Neural crest cell (in vitro differentiated cells): ENCODE results near the gene GET3. TPM values are rescaled to one million over a fixed set of nuclear protein-coding genes. Genes with fewer than 3 reads are reported as not detected.
A peak's percentile ranks its signal among the peaks of the same experiment; 100 is the strongest.
"Not testable (repeated sequence)": the region's sequence is repeated elsewhere in the genome, so short reads cannot be mapped to it uniquely, and the experiment has no call there.

Experiments
- DNase-seq: peaks from one replicate; pipeline ENCODE4 v3.0.0; 2021; ENCODE audit warnings: low read depth, mixed read lengths, low spot score
- H3K27ac Mint-ChIP-seq: one replicate; pipeline ENCODE4 v1.8.0; 2021; ENCODE audit warnings: mild to moderate bottlenecking, mixed read lengths; ENCODE audit not compliant: unreplicated experiment
- H3K27me3 Mint-ChIP-seq: 2 replicates; pipeline ENCODE4 v1.8.0; 2021; ENCODE audit warnings: low read depth, mild to moderate bottlenecking, mixed read lengths
- H3K36me3 Mint-ChIP-seq: 2 replicates; pipeline ENCODE4 v1.8.0; 2021; ENCODE audit warnings: low read depth, mild to moderate bottlenecking, mixed read lengths
- H3K4me1 Mint-ChIP-seq: 2 replicates; pipeline ENCODE4 v1.8.0; 2021; ENCODE audit warnings: mixed read lengths
- H3K4me3 Mint-ChIP-seq: one replicate; pipeline ENCODE4 v1.8.0; 2021; ENCODE audit warnings: mild to moderate bottlenecking, mixed read lengths
- H3K9me3 Mint-ChIP-seq: 2 replicates; pipeline ENCODE4 v1.8.0; 2021; ENCODE audit warnings: mixed read lengths
- CTCF ChIP-seq: fragments of 200-600 bp; sonication (generic); conservative IDR thresholded peaks from 2 replicates; pipeline ENCODE4 v1.5.0; 2021; ENCODE audit warnings: antibody characterized with exemption, mild to moderate bottlenecking
- total RNA-seq: library from RNA; stranded (reverse); gene quantifications from 2 replicates; pipeline ENCODE4 v1.2.1, GENCODE V29; 2021

GET3 gene
- total RNA-seq, 1 donor from 2014 or later: 72.5 TPM

GRCh38 chr19:12793290-12794195, 56.2 kb downstream of the GET3 start:
- no peak for TF ChIP-seq CTCF
- peak overlapping the region; percentile 94 for H3K4me3 Mint-ChIP-seq
- DNase-seq: peak; percentile 81
- H3K4me1 Mint-ChIP-seq: peaks cover 44% of the 10 kb centered on the region
- H3K27ac Mint-ChIP-seq: no peak overlapping the region
- H3K9me3 Mint-ChIP-seq: no peaks in the 10 kb centered on the region
- H3K36me3 Mint-ChIP-seq: no peaks in the 10 kb centered on the region
- H3K27me3 Mint-ChIP-seq: peaks cover 18% of the 10 kb centered on the region

- no peak overlapping the region for H3K27ac Mint-ChIP-seq
- peaks cover 18% of the 10 kb centered on the region for H3K27me3 Mint-ChIP-seq
- H3K9me3 Mint-ChIP-seq: no peaks in the 10 kb centered on the region
- no peaks in the 10 kb centered on the region for H3K36me3 Mint-ChIP-seq
- no peak for TF ChIP-seq CTCF
- H3K4me1 Mint-ChIP-seq: peaks cover 36% of the 10 kb centered on the region
- DNase-seq: no peak
- peak overlapping the region; percentile 84 for H3K4me3 Mint-ChIP-seq
Measured at GRCh38 chr19:12794196-12794941, 57.1 kb downstream of the GET3 start.

- Mint-ChIP-seq H3K9me3 (no peaks in the 10 kb centered on the region), H3K36me3 (no peaks in the 10 kb centered on the region), H3K27me3 (peaks cover 18% of the 10 kb centered on the region), H3K4me1 (peaks cover 36% of the 10 kb centered on the region), H3K27ac (no peak overlapping the region), H3K4me3 (peak overlapping the region; percentile 84)
- no peak for DNase-seq
- TF ChIP-seq CTCF: no peak
Measured at GRCh38 chr19:12794971-12795381, 57.7 kb downstream of the GET3 start.

GRCh38 chr19:12796146-12797071, 59.1 kb downstream of the GET3 start:
- peak; percentile 88 for DNase-seq
- H3K4me3 Mint-ChIP-seq: peak overlapping the region; percentile 92
- no peak overlapping the region for H3K27ac Mint-ChIP-seq
- TF ChIP-seq CTCF: peak; percentile 95
- H3K27me3 Mint-ChIP-seq: peaks cover 7% of the 10 kb centered on the region
- H3K36me3 Mint-ChIP-seq: no peaks in the 10 kb centered on the region
- H3K9me3 Mint-ChIP-seq: no peaks in the 10 kb centered on the region
- H3K4me1 Mint-ChIP-seq: peaks cover 32% of the 10 kb centered on the region

- DNase-seq: no peak
- peak overlapping the region; percentile 92 for H3K4me3 Mint-ChIP-seq
- H3K36me3 Mint-ChIP-seq: no peaks in the 10 kb centered on the region
- no peaks in the 10 kb centered on the region for H3K9me3 Mint-ChIP-seq
- H3K4me1 Mint-ChIP-seq: peaks cover 34% of the 10 kb centered on the region
- no peak for TF ChIP-seq CTCF
- no peak overlapping the region for H3K27ac Mint-ChIP-seq
- H3K27me3 Mint-ChIP-seq: peaks cover 7% of the 10 kb centered on the region
Measured at GRCh38 chr19:12797141-12797587, 59.9 kb downstream of the GET3 start.

GRCh38 chr19:12797607-12798006, 60.3 kb downstream of the GET3 start:
- H3K9me3 Mint-ChIP-seq, H3K36me3 Mint-ChIP-seq: not testable (repeated sequence)

More at GRCh38 chr19:12797607-12798006, 60.3 kb downstream of the GET3 start:
- DNase-seq, H3K27ac Mint-ChIP-seq, H3K27me3 Mint-ChIP-seq: not testable (repeated sequence)
- Mint-ChIP-seq H3K4me1 (peaks cover 38% of the 10 kb centered on the region), H3K4me3 (peak overlapping the region; percentile 92)
